Fibroblast of upper back skin (primary cell): Measurements from ENCODE around the gene SLC37A2.
A peak's percentile ranks its signal among the peaks of the same experiment; 100 is the strongest.
"Not testable (repeated sequence)": the region's sequence is repeated elsewhere in the genome, so short reads cannot be mapped to it uniquely, and the experiment has no call there.

Experiments
- DNase-seq: peaks from one replicate; pipeline ENCODE4 v3.0.0-alpha.2; 2013

Gene SLC37A2

GRCh38 chr11:125062931-125063428, at the start of gene SLC37A2:
Gene SLC37A2 (plus strand): TSS chr11:125063305. CDS start chr11:125063368, 63 bp downstream.
- peak; percentile 42 for DNase-seq

DNA sequence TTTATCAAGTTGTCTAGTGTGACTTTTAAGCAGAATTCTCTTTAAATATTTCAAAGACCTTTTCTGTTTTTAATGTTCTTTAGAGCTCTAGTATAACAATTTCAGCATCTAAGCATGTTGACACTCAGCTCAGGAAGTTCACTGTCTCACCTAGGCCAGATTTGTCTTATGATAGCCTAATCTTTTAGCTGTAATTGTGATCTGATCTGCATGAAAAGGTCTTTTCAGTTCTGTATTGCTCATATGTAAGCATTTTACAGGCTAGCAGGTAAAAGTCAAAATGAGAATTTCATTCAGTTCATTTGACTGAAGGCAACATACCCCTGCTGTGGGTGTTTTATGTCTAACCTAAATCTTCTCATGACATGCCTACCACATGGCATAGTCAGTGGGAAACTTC, 46.7 kb upstream of the SLC37A2 start:
- no peak for DNase-seq

DNA sequence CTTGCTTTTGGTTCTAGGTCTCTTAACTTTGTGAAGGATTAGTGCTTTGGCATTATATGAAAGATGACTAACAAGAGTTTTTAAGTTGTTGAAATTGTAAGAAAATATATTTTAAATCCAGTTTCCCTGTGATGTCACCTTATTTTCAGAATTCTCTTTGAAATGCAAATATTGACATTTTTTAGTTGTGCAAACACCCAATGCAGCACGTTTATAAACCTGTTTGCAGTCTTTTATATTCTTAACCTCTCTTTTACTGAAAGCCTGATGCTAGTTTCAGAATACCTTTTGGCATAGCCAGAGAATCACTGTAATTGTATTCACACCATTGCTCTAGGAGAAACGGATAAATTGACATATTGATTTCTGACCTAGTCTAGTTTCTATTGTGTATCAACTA, 42.8 kb upstream of the SLC37A2 start:
- DNase-seq, result no peak

DNA sequence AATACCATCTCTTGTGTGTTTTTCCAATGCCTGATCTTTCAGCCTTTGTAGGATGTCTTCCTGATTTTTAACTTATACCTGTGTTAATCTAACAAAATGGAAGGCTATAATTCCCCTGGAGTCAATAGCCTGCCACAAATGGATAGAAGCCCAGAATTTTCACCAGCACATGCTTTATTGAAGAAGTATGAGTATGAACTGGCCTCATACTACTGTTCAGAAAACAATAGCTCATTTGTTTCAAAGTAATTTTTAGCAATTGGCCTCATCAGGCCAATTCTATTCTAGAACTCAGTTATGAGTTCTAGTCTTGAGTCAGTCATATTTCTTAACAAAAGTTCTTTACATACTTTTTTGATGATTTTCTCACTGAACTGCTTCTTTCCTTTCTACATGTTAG, 40.6 kb upstream of the SLC37A2 start:
- DNase-seq, result peak; percentile 2

DNA sequence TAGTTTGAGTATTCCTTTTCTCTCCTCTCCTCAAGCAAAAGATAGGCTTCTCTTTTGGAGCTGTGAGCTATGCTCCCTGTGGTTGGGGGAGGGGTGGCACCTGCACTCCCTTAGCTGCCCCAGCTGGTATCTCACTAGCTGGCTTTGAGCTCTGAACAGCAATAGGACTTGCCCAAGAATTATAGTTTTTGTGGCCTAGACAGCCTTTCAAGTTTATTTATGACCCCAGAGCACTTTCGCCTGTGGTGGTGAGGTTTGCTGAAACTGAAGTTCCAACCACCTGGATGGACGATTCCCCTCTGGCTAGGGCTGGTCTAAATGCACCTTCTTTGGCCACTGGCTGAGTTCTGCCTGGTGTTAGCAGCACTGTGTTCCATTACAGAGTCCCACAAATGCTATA, 37.1 kb upstream of the SLC37A2 start:
- no peak for DNase-seq

DNA sequence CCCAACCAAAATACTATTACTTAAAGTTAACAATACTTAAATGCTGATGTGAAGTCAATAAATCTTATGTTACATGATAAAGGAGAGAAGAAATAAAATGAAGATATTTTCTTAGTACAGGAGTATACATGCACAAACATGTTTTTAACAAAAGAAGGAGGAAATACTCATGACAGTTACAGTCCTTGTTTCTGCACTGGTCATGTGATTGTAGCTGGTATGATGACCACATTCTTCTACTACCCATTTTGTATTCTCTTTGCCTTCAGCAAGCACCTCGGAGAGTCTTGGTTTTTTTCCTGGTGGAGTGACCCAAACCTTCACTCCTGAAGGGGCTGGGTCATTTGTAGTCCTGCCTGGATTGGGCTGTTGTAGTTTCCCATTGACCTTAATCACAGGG, 33.7 kb upstream of the SLC37A2 start:
- DNase-seq, result not testable (repeated sequence)

- DNase-seq, result peak; percentile 88
Observed at GRCh38 chr11:125036933-125037332, 26.2 kb upstream of the SLC37A2 start.

GRCh38 chr11:125049164-125049792, 13.8 kb upstream of the SLC37A2 start:
- DNase-seq, result no peak

DNA sequence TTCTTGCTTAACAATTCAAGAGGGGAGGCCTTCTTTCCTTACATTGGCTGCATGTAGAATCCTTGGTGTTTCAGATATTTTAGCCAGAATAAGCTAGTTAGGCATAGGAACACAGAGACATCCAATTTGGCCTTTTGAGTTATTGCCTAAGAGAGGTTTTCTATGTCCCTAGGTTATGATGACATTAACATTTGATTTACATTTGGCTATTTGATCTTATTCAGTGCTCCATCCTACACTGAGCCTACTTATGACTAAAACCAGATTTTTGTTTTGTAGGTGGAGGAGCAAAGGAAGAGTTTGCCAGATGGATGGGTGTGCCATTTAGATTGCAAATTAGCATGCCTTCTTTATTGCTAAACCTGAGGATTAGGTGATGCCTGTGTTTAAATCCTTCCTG, 11.1 kb upstream of the SLC37A2 start:
- DNase-seq, result no peak

DNA sequence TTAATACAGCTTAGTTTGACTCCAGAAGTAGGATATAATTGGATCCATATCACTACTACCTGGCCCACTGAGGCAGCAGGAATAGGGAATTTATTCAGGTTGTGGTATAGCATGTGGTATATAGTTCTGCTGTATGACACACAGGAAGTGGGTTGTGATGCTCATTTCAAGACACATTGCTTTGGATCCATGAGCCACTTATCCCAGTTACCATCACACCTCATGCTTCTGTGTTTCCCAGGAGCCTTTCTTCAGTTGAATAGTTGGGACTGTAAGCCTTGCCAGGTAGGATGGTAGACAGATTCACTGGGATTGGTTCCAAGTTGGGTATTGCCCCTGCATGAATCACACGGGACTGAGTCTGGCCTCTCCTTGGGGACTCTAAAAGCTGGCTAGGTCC, 9.9 kb upstream of the SLC37A2 start:
- DNase-seq, result no peak

DNA sequence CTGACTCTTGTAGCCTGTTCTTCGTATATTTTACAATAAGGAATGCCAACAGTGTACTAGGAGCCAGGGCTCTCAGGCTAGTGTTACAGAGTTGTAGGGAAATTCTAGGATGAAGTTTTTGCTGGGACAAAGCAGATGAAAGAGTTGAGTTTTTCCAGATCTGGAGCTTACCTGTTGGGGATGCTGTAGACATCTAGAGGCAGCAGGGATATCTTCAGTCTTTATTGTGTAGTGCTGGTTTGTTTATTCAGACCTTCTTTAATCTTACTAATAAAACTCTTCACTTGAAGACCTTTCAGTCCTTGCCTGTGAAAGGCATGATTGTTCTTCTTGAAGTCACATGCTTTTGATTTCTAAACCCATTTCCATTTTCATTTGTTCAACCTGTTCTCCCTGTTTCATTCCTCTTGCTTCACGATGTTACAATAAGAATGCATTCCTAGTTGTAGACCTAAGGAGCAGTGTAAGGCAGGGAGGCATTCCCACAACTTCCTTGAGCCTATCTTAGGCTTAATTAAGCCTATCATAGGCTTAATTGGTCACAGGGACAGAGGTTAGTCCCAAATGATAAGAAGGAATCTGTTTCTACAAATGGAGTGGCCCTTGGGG, 7.9 kb upstream of the SLC37A2 start:
- no peak for DNase-seq

- DNase-seq, result not testable (repeated sequence)
Observed at GRCh38 chr11:125056111-125056510, 7.0 kb upstream of the SLC37A2 start.

GRCh38 chr11:125056931-125057692, 6.0 kb upstream of the SLC37A2 start:
- DNase-seq, result no peak

GRCh38 chr11:125057693-125058016, 5.5 kb upstream of the SLC37A2 start:
- no peak for DNase-seq

DNA sequence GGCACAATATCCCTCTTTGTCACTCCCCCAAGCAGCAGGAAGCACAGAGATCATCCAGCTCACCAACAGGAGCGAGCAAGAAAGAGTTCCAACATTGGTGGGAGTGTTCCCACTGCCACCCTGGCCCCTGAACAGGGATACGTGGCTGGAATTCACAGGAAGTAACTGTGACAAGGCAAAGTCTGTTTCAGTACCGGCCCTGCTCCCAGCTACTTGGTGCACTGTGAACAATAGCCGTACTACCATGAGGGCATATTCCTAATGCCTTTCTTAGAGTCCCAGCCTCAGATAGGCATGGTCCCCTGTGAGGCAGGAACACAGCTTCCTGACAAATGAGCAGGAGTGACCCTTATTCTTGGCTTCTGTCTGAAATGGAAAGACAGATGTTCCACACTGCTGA, 1.8 kb upstream of the SLC37A2 start:
- DNase-seq, result no peak

DNA sequence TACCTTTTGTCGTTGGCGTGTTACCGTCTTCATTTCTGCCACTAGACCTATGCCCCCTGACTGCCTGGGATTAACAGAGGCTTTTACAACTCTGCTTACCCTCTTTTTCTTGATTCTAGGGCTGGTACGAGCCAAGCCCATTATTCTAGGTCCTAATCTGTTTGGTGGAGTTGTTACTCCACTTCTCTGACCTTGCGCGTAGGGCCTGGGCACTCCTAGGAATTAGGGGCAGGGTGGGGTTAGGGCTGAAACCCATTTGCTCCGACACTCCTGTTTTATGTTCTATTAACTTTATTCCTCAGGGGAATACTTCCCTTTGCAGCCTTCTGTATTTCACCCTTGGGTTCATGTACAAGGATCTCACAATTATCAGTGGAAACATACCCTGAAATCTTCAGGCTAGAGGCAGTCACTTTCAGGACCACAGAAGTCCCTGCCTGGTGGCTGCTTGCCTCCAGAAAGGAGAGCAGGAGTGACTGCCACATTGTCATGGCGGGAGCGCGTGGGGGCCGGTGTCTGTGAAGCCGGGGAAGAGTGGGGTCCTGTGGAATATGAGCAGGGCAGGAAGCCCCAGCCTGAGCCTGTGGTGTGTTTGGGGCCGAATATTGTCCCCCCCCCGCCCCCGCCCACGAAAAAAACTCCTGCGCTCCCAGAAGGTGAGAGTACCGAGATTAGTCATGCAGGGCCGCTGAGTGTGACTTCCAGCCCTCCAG, 731 bp upstream of the SLC37A2 start:
- no peak for DNase-seq

DNA sequence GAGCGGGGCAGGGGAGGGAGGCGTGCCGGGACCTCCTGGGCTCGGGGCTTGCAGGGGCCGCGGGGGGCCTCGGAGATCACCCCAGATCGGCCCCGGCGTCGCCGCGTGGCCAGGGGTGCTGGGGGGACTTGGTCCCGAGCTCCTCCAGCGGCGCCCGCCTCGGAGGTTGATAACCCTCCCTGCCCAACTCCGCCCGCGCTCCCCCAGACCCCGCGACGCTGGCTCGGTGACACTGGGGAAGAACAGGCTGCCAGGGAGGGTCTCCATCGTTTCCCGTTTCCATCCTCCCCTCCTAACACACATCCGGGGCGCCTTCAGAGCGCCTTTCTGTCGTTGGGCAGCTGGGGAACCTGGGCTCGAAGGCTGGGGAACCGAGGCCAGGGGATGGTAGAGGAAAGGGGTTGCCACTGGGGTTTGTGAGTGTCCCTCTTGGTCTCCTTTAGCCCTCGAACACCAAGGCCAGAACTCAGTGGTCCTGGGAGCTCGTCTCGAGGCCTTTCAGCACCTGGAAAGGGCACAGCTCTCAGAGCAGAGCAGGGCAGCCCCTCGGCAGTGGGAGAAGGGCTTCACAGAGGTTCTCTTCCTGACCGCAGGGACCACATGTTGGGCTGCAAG, 431 bp downstream of the SLC37A2 start:
- no peak for DNase-seq

GRCh38 chr11:125064070-125064469, 965 bp downstream of the SLC37A2 start:
- DNase-seq, result no peak

- DNase-seq, result no peak
Observed at GRCh38 chr11:125068368-125068767, 5.3 kb downstream of the SLC37A2 start.

DNA sequence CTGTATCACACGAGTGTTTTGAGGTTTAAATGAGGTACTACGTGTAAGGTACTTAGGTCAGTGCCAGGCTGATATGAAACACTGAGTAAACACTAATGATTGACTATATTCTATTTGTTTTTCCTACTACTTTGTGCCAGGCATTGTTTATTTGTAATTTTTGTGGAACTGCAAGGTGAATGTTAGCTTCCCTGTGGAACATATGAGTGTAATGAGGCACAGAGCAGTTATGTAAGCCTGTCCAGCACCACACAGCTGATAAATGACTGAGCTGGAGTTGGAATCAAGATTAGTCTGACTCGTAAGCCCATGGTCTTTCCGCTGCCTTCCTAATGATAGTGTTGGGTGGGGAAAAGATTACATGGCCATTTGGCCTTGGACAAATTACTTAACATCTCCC, 5.9 kb downstream of the SLC37A2 start:
- DNase-seq, result no peak

DNA sequence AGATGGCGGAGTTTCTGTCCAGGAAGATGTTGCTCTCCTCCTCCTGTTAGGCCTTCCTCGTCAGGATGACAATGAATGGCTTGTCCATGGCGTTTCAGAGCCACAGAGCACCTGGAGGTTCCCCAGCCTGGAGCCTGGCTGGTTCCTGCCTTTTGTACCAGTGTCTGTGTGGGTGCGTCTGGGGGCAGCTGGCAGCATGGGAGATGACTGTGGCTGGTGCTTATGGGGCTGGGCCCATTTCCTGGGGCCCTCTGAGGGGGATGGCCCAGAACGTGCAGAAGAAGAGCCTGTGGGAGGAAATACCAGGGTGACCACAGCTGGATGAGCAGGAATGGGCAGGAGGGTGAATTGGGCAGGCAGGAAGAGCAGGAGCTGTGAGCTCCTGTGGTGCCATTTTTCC, 6.7 kb downstream of the SLC37A2 start:
- peak; percentile 28 for DNase-seq

- DNase-seq, result peak; percentile 48
Observed at GRCh38 chr11:125070699-125071254, 7.7 kb downstream of the SLC37A2 start.

GRCh38 chr11:125071435-125071834, 8.3 kb downstream of the SLC37A2 start:
- DNase-seq, result no peak
